ENCODE measurements around the gene HOXC11.

Gene HOXC11

DNA sequence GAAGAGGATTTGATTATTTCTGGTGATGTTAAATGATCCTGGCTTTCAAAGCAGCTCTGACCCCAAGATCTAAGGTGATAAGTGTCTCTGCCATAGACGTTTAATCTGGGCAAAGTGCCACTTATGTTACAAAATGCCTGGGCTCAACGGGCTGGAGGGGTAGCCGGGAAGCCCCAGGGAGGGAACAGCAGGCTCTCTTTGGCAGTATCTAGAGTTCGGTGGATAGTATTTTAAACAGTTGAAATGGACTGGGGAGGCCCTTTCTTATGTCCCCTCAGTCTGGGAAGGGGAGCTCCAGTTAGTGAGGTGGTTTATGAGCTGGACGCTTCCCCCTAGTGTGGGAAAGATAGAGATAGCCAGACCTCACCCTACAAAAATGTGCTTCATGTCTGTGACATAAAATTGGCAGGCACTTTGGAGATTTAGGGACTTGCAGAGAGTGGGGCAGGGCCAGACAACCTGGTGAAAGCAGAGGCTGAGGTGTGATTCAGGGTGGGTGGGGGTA lies 5.5 kb upstream of the HOXC11 start:
- TF ChIP-seq ZFX (IDR thresholded peaks at IDR 0.05; ENCODE audit: borderline replicate concordance): no peak
- TF ChIP-seq, protein P1, sequence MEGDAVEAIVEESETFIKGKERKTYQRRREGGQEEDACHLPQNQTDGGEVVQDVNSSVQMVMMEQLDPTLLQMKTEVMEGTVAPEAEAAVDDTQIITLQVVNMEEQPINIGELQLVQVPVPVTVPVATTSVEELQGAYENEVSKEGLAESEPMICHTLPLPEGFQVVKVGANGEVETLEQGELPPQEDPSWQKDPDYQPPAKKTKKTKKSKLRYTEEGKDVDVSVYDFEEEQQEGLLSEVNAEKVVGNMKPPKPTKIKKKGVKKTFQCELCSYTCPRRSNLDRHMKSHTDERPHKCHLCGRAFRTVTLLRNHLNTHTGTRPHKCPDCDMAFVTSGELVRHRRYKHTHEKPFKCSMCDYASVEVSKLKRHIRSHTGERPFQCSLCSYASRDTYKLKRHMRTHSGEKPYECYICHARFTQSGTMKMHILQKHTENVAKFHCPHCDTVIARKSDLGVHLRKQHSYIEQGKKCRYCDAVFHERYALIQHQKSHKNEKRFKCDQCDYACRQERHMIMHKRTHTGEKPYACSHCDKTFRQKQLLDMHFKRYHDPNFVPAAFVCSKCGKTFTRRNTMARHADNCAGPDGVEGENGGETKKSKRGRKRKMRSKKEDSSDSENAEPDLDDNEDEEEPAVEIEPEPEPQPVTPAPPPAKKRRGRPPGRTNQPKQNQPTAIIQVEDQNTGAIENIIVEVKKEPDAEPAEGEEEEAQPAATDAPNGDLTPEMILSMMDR (IDR thresholded peaks at IDR 0.05): no peak
- H3K27ac ChIP-seq: no peak overlapping the region

DNA sequence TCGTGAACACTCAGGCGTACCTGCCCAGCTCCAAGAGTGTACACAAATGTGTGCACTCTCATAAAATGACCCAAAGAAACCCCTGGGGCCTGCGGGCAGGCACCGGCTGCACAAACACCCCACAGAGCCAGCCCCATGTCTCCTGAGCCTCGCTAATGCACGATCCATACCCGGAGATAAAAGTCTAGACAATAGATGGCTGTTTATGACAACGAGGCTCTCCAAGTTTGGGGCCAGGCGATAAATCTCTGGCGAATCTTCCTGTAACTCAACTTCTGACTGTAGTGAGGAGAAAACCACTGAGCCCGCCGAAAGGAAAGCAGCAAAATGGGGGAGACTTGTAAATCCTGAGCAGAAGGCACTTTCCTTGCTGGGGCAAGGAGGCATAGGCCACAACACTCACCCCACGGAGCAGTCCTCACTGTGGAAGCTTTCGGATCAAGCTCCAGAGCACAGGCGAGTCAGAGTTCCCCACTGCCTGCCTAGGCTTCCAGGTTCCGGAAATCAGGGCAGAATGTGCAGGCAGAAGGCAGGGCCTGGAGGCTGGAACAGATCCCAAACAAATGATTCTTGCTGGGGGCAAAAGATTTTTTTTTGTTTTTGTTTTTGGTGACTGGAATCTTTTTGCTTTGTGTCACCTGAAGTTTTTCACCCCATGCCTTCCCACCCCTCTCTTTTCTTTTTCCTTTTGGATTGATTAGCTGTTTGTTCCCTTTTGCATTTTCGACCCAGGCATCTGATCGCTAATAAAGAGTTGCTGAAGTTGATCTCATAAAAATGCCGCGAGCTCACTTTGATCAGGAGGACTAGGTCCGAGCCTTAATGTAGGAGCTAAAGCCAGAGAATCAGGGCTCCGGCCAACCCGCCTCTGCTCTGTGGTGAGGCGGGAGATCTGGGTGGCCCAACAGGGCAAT lies 4.5 kb upstream of the HOXC11 start:
- peak overlapping the region; percentile 8; the same call in 1 of the 2 replicates for H3K27ac ChIP-seq
- no peak for TF ChIP-seq ZFX (IDR thresholded peaks at IDR 0.05; ENCODE audit: borderline replicate concordance)
- TF ChIP-seq, protein P1 (IDR thresholded peaks at IDR 0.05): no peak

DNA sequence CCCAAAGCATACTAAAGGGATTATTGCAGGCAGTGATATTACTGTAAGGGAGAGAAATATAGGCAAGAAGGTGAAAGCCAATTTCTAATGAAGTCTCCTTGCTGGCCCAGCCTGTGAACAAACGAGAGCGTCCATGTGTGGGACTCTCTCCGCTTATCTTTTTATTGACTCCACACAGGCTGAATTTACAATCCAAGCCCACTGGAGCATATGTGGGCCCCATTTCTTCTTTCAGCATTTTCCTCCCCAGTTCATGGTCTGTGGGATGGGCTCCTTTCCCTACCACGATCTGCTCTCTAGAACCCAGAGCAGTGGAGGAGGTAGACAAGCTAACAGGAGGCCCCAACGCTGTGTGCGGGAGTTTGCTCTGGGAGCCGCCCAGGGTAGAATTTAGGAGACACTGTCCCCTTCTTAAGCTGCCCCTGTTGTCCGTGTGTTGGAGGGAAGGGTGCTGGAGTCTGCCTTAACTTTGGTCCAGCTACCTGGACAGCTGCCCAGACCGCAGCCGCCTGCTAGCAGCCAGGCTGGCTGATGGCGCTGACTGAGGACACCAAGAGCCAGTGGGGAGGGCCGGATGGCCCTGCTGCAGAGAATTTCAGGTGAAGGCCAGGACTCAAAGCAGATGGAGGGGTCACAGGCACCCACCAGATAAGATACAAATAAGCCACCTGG lies 3.2 kb upstream of the HOXC11 start:
- no peak overlapping the region for H3K27ac ChIP-seq
- TF ChIP-seq ZFX (IDR thresholded peaks at IDR 0.05; ENCODE audit: borderline replicate concordance): no peak
- TF ChIP-seq, protein P1 (IDR thresholded peaks at IDR 0.05): no peak

DNA sequence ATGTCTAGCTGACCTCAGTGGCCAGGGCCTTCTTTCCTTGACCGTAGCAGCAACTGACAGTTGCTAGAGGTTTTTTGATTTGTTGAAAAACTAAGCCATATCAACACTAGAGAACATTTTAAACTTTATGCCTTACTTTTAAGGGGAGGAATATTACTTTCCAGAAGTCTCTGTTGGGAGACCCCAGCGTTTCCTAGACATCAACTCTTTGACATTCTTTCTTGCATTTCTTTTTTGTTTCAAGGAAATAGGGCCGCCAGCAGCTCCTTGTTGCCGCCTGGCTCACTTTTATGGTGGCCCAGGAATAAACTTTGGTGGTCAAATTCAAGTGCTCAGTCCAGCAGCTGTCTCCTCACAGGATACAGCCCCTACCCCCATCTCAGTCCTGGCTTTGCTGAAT lies 2.5 kb upstream of the HOXC11 start:
- H3K27ac ChIP-seq: no peak overlapping the region
- no peak for TF ChIP-seq ZFX (IDR thresholded peaks at IDR 0.05; ENCODE audit: borderline replicate concordance)
- TF ChIP-seq, protein P1 (IDR thresholded peaks at IDR 0.05): no peak

DNA sequence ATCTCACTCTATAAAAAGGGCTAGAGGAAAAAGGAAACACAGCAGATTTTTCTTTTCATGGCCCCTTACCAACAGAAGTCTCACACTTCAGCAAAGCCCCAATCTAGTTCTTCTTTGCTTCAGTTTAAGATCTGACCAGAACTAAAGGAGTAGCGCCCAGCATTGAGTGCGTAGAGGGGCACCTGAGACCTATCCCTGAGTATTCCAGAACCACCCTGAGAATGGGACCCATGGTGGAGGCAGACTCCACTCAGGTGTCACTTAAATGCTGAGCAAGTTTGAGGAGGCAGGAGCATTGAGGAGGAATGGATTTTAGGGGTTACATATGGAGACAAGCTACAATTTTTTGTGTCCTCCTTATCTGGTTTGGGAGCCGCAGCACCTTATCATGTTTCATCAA lies 1.8 kb upstream of the HOXC11 start:
- TF ChIP-seq, protein P1 (IDR thresholded peaks at IDR 0.05): no peak
- no peak for TF ChIP-seq ZFX (IDR thresholded peaks at IDR 0.05; ENCODE audit: borderline replicate concordance)

DNA sequence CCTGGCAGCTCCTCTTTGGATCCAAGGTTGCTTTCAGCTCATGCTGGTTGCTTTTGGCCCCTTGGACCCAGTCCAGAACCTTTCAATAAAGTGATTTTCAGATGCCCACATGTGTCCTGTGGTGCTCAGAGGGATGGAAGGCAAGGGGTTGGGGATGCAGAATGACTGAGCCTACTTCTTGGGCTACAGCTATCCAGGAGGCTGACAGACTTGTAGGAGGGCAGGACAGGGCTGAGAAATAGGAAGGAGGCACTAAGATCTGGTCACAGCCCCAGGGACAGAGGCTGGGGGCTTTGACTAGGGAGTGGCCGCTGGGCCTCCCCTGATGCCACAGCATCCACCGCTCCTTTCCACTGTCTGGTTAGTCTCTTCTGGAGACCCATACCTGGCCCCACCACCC lies 1.2 kb upstream of the HOXC11 start:
- H3K27ac ChIP-seq: no peak overlapping the region
- TF ChIP-seq, protein P1 (IDR thresholded peaks at IDR 0.05): no peak
- no peak for TF ChIP-seq ZFX (IDR thresholded peaks at IDR 0.05; ENCODE audit: borderline replicate concordance)

More for the DNA sequence above, 1.8 kb upstream of the HOXC11 start:
- H3K27ac ChIP-seq: no peak overlapping the region
